Activated T-helper 1 cell treated with anti-CD3 and anti-CD28 coated beads, Interleukin-12 subunit alpha, Interleukin-12 subunit beta, Interleukin-2, Interleukin-4 antibody, amounts not matched to agents 30 ng/mL and 10 ng/mL and 1 ng/mL, durations not matched to agents 14 hours and 24 hours and 36 hours (primary cell): ENCODE data around the gene CPNE4. TPM values are rescaled to one million over a fixed set of nuclear protein-coding genes. Genes with fewer than 3 reads are reported as not detected.

Source experiments
- DNase-seq: peaks from one replicate; pipeline ENCODE4 v3.0.0; 2021; ENCODE audit warnings: low spot score
- H3K27ac Mint-ChIP-seq: one replicate; pipeline ENCODE4 v1.8.0; 2021; ENCODE audit warnings: mild to moderate bottlenecking, mixed read lengths
- H3K27me3 Mint-ChIP-seq: one replicate; pipeline ENCODE4 v1.8.0; 2022; ENCODE audit warnings: mild to moderate bottlenecking, moderate library complexity, mixed read lengths; ENCODE audit not compliant: insufficient read depth
- H3K36me3 Mint-ChIP-seq: one replicate; pipeline ENCODE4 v1.8.0; 2021; ENCODE audit warnings: low read depth, mixed read lengths
- H3K4me1 Mint-ChIP-seq: one replicate; pipeline ENCODE4 v1.8.0; 2021; ENCODE audit warnings: low read depth, mixed read lengths
- H3K4me3 Mint-ChIP-seq: one replicate; pipeline ENCODE4 v1.8.0; 2021; ENCODE audit warnings: mild to moderate bottlenecking, moderate library complexity, mixed read lengths
- H3K9me3 Mint-ChIP-seq: one replicate; pipeline ENCODE4 v1.8.0; 2021; ENCODE audit warnings: mixed read lengths
- intact Hi-C: fragments of 100-400 bp; cut with micrococcal nuclease; formaldehyde crosslinking; loops from one replicate; pipeline ENCODE4 v1.15.1; 2024
- total RNA-seq: library from RNA; stranded (reverse); gene quantifications from 2 replicates; pipeline ENCODE4 v1.2.3, GENCODE V29; 2022

Gene CPNE4
- total RNA-seq, 1 donor from 2014 or later: not detected

DNA sequence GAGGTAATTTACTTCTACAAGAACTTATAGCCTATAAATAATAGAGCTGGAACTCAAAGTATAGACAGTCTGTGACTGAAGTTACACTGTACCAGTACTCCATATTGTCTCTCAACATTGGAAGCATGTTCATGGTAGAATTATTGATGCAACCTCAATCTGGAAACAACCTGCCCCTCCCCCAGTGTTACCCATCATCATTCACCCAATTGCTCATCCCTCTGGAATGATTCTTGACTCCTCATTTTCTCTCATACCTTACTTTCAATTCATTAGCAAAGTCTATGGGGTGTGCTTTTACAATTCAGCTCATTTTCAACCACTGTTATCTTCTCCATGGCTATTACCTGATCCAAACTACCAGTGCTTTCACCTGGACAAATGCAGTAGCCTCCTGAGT, 151.7 kb downstream of the CPNE4 start:
- intact Hi-C loops: no loop called here
- no peak overlapping the region for H3K4me3 Mint-ChIP-seq
- no peaks in the 10 kb centered on the region for H3K27me3 Mint-ChIP-seq
- DNase-seq: no peak
- no peaks in the 10 kb centered on the region for H3K36me3 Mint-ChIP-seq
- H3K9me3 Mint-ChIP-seq: no peaks in the 10 kb centered on the region
- no peaks in the 10 kb centered on the region for H3K4me1 Mint-ChIP-seq
- no peak overlapping the region for H3K27ac Mint-ChIP-seq

DNA sequence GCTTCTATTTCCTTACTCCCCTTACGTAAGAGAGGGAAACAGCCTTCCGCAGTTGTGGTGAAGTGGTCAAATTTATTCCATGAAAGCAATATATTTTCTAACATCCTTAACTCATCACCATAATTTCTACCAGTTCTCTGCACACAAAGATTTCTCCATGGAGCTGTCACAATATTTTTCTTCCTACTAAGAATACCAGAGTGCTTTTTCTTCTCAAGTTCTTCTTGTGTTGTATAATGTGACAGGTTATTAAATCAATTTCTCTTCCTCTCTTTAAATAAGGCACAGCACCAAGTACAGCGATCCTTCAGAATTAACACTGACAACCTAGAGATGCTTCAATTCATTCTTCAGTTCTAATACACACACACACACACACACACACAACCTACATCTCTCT, 153.0 kb downstream of the CPNE4 start:
- Mint-ChIP-seq H3K4me3 (no peak overlapping the region), H3K4me1 (no peaks in the 10 kb centered on the region), H3K27me3 (no peaks in the 10 kb centered on the region), H3K36me3 (no peaks in the 10 kb centered on the region), H3K9me3 (no peaks in the 10 kb centered on the region), H3K27ac (no peak overlapping the region)
- intact Hi-C loops: no loop called here
- DNase-seq: no peak

DNA sequence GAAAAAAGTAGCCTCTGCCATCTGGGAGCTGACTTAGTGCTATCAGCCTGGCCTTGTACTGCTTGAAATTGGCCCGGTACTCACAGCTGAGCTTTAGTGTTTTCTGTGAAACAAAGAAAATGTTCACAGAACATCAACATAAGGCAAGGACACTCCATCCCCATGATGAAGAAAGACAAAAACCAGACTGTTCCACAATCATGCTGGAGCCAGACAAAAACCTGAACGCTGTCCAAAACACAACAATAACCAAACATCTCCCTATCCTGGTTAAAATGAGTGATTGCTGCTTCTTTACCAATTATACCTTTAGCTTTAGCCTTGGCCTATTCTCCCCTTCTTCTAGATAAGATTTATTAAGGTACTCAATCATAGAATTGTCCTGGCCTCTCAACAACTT, 153.9 kb downstream of the CPNE4 start:
- Mint-ChIP-seq H3K36me3 (no peaks in the 10 kb centered on the region), H3K4me1 (no peaks in the 10 kb centered on the region), H3K27ac (no peak overlapping the region), H3K27me3 (no peaks in the 10 kb centered on the region), H3K9me3 (no peaks in the 10 kb centered on the region), H3K4me3 (no peak overlapping the region)
- no peak for DNase-seq
- intact Hi-C loops: no loop called here

DNA sequence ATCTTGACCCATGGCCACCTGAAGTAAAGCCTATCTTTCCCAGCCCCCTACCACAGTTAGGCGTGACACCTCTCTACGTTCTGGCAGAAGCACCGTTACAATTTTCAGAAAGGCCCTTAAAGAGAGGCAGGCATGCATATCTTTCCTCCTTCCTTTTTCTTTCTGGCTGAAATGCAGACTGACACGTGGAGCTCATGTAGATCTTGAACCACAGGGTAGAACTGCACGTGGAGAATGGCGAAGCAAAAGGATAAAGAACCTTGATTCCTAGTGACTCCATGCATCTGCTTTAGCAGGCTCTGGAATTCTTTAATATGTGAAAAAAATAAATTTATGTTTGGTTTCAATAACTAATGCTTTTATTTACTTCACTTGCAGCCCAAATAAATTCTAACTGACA, 166.6 kb downstream of the CPNE4 start:
- H3K4me3 Mint-ChIP-seq: no peak overlapping the region
- H3K27me3 Mint-ChIP-seq: no peaks in the 10 kb centered on the region
- intact Hi-C loops: no loop called here
- DNase-seq: no peak
- no peak overlapping the region for H3K27ac Mint-ChIP-seq
- no peaks in the 10 kb centered on the region for H3K36me3 Mint-ChIP-seq
- no peaks in the 10 kb centered on the region for H3K4me1 Mint-ChIP-seq
- H3K9me3 Mint-ChIP-seq: no peaks in the 10 kb centered on the region

DNA sequence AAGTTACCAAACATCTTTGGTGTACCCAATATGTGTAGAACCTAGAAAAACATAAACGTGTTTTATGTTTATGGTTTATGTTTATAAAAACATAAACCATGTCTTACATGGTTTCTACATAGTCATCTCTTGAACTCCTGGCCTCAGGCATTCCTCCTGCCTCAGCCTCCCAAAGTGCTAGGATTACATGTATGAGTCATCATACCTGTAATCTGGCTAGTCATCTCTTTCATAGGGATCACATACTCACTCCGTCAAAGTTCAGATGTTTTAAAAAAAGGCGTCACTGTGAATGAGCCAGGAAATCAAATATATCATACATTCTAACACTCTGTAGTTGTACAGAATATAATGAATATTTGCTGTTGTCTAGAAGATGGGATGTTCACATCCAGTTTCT, 178.6 kb downstream of the CPNE4 start:
- DNase-seq: no peak
- Mint-ChIP-seq H3K27ac (no peak overlapping the region), H3K27me3 (no peaks in the 10 kb centered on the region), H3K9me3 (no peaks in the 10 kb centered on the region), H3K4me1 (no peaks in the 10 kb centered on the region), H3K36me3 (no peaks in the 10 kb centered on the region), H3K4me3 (no peak overlapping the region)
- intact Hi-C loops: no loop called here

DNA sequence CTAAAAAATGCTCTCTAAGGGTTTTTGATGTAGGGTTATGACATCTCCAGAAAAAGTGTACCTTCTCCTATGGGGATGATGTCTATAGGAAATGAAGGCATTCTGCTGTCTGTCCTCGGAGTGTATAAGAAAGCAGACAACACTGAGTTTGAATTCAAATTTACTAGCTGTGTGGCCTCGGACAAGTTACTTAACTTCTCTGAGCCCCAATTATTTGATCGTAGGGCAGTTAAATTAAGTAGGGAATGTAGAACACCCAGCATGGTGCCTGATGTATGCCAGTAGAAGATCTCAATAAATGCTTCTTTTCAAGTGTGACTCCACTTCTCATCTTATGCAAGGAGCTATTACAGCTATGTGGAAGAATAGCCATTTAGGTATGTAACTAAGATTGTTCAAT, 184.6 kb downstream of the CPNE4 start:
- Mint-ChIP-seq H3K9me3 (no peaks in the 10 kb centered on the region), H3K4me1 (no peaks in the 10 kb centered on the region), H3K27me3 (no peaks in the 10 kb centered on the region), H3K36me3 (no peaks in the 10 kb centered on the region), H3K4me3 (no peak overlapping the region), H3K27ac (no peak overlapping the region)
- DNase-seq: no peak
- intact Hi-C loops: no loop called here

DNA sequence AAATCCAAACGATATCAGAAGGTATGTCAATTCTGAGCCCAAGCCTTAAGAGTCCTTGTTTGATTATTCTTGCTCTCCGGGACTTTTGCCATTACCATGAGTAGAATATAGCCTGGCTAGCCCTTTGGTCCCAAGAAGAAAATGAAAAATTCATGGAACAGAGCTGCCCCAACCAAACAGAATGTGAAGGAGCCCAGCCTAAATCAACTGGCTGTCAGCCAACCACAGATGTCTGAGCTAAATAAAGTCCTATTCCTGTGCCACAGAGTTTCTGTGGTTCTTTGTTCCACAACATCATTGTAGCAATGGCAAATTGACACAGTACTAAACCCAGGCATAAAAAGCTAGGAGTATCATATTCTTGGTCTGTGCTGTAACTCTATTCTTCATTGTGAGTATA, 185.2 kb downstream of the CPNE4 start:
- intact Hi-C loops: no loop called here
- no peaks in the 10 kb centered on the region for H3K4me1 Mint-ChIP-seq
- no peak overlapping the region for H3K27ac Mint-ChIP-seq
- H3K9me3 Mint-ChIP-seq: no peaks in the 10 kb centered on the region
- H3K27me3 Mint-ChIP-seq: no peaks in the 10 kb centered on the region
- DNase-seq: no peak
- no peaks in the 10 kb centered on the region for H3K36me3 Mint-ChIP-seq
- no peak overlapping the region for H3K4me3 Mint-ChIP-seq

DNA sequence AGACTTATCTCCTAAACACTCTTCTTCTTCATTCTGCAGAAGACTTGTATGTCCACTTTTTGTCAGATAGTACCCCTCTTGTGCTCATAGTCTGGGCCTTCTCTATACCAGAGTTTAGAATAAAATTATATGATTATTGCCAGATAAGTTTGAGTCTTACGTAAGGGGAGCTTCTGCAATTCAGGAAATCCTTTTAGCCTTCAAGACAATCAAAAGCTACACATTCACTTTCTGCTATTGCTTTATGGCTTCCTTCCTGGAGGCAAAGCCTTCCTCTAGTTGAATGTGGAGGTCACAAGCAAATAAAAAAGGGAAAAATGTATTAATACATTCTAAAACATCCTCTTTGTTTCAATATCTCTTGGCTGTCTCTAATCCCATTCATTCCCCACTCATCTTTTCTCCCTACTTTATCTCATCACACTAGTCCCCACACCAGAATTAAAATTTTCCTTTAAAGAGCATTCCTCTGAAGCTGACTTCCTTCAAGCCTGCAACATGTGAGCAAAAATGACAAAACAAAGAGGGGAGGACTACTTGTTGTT, 186.8 kb downstream of the CPNE4 start:
- H3K9me3 Mint-ChIP-seq: no peaks in the 10 kb centered on the region
- intact Hi-C loops: no loop called here
- no peak overlapping the region for H3K4me3 Mint-ChIP-seq
- no peaks in the 10 kb centered on the region for H3K27me3 Mint-ChIP-seq
- H3K27ac Mint-ChIP-seq: no peak overlapping the region
- no peaks in the 10 kb centered on the region for H3K4me1 Mint-ChIP-seq
- H3K36me3 Mint-ChIP-seq: no peaks in the 10 kb centered on the region
- no peak for DNase-seq

DNA sequence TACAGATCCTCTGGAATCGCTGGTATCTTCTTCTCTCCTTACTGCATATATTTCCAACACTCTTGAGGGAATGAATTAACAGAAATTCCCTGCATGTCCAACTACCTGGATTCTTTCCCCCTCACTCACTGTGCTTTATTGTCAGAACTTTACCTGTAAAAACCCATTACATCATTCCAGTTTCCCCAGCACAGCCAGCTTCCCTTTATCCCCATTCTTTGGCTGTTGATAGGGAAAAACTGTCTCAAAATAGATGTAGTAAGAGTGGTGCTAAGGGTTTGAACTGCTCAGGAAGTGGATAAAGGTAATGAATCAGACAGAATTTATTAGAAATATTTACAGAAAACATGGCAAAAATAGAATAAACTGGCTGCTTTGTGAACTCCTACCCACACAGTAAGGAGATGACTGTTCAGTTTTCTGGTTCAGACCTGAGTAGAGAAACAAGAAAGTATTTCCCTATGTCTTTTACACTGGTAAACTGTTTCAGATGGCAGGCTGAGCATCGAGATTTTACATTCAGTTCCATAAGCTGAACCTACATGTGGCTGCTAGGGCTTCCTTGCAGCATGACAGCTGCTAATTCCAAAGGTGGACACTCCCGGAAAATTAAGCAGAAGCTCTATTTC, 188.4 kb downstream of the CPNE4 start:
- DNase-seq: no peak
- intact Hi-C loops: no loop called here
- Mint-ChIP-seq H3K4me1 (no peaks in the 10 kb centered on the region), H3K27ac (no peak overlapping the region), H3K9me3 (no peaks in the 10 kb centered on the region), H3K4me3 (no peak overlapping the region), H3K27me3 (no peaks in the 10 kb centered on the region), H3K36me3 (no peaks in the 10 kb centered on the region)

DNA sequence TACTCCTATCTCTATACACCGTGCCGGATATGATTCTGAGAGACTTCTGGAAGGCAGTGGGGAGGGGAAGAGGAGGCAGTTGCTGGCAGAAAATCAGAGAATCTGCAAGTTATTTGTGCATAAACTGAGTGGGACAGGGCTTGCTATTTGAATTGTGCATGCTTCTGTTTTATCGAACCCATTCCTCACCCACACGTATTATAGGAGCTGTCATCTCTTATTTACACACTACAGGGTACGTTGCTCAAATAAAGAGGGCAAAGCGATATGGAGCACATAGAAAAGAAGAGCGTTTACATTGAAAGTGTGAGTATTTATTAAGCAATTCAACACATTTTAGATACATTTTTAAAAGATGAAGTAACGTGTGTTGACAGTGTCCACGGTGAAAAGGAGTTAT, 191.6 kb downstream of the CPNE4 start:
- Mint-ChIP-seq H3K9me3 (no peaks in the 10 kb centered on the region), H3K27ac (no peak overlapping the region), H3K4me1 (no peaks in the 10 kb centered on the region), H3K36me3 (no peaks in the 10 kb centered on the region), H3K4me3 (no peak overlapping the region), H3K27me3 (no peaks in the 10 kb centered on the region)
- intact Hi-C loops: no loop called here
- no peak for DNase-seq

DNA sequence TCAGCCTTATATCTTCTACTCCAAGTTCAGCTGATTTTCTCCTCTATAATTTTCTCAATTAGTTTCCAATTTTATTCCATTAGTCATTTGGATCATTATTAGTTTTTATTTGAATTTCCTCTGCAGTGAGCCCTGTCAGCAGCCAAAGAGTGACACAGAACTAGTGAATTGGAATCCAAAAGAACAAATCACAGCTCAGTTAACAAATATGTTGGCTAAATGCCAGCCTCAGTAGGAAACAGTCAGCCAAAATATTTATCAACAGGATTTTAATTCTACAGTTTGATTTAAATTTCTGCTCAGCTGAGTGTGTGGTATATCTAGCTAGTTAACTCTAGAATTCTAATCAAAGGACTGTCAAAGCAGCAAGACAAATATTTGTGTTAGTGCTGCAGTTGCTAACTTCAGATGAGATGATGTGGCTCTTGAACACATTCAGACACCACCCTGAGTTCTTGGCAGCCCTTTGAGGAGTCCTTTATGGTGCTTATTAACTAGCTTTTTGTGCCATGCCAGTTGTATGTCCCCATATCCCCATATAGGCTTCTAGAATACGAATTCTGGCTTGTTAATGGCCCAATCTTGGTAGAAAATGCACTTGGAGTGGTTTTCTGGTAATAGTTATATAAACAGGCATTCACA, 194.5 kb downstream of the CPNE4 start:
- no peak for DNase-seq
- H3K4me3 Mint-ChIP-seq: no peak overlapping the region
- intact Hi-C loops: no loop called here
- H3K9me3 Mint-ChIP-seq: no peaks in the 10 kb centered on the region
- H3K36me3 Mint-ChIP-seq: no peaks in the 10 kb centered on the region
- no peak overlapping the region for H3K27ac Mint-ChIP-seq
- H3K27me3 Mint-ChIP-seq: peaks cover 2% of the 10 kb centered on the region
- no peaks in the 10 kb centered on the region for H3K4me1 Mint-ChIP-seq

DNA sequence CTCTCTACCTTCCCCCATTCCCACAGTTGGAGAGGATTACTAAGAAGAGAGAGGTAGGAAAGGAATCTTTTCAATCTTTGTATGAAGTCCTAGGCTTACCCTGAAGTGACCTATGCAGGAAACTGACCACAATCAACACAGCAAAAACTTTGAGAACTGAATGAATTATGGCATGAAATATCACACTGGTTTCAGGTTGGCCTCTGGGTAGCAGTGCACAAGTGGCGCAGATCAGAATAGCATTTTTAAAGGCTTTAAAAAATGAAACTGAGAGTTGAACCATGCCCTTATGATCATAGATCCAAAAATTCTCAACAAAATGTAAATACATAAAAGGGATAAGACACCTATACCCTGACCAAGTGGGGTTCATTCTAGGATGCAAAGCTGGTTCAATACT, 198.9 kb downstream of the CPNE4 start:
- intact Hi-C loops: no loop called here
- DNase-seq: no peak
- Mint-ChIP-seq H3K4me3 (no peak overlapping the region), H3K4me1 (no peaks in the 10 kb centered on the region), H3K27ac (no peak overlapping the region), H3K27me3 (peaks cover 5% of the 10 kb centered on the region), H3K9me3 (no peaks in the 10 kb centered on the region), H3K36me3 (no peaks in the 10 kb centered on the region)

DNA sequence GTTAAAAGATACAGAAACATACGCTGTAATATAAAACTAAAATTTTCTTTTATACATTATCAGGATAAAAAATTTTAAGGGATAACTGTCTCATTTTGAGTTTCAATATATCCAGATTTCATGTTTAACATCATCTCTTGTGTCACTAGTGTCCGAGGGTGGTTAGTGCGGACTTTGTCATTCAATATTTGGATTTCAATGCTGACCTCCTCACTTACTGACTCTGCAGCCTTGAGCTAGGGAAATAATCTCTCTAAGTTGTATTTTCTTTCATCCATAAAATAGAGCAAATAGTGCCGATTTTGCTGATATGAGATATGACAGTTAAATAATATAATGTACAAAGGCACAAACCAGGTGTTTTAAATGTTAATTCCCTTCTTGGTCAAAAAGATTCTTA, 203.2 kb downstream of the CPNE4 start:
- no peak for DNase-seq
- Mint-ChIP-seq H3K9me3 (no peaks in the 10 kb centered on the region), H3K4me1 (no peaks in the 10 kb centered on the region), H3K36me3 (no peaks in the 10 kb centered on the region), H3K27ac (no peak overlapping the region), H3K27me3 (peaks cover 5% of the 10 kb centered on the region), H3K4me3 (no peak overlapping the region)
- intact Hi-C loops: no loop called here
